DND-41 (cell line): ENCODE data around the gene DRAM1.

Experiments
- ATAC-seq: fragments of 200-7000 bp; cut with Tn5 transposase; 3 replicates; pipeline ENCODE4 v1.9.1; 2021; ENCODE audit warnings: low read depth; ENCODE audit not compliant: insufficient read depth
- DNase-seq: peaks from one replicate; pipeline ENCODE4 v3.0.0-alpha.2; 2020
- H2AFZ ChIP-seq: 2 replicates; pipeline ENCODE4 v1.6.0; 2012; ENCODE audit warnings: low read depth, low read length
- H3K27ac ChIP-seq: 2 replicates; pipeline ENCODE4 v1.5.1; 2012; ENCODE audit warnings: low read length, inconsistent platforms
- H3K27me3 ChIP-seq: fragments of 200-600 bp; sonication (generic); 2 replicates; pipeline ENCODE4 v1.6.0; 2012; ENCODE audit warnings: low read length, mild to moderate bottlenecking, inconsistent platforms; ENCODE audit not compliant: insufficient read depth, poor library complexity
- H3K36me3 ChIP-seq: 2 replicates; pipeline ENCODE4 v1.5.1; 2012; ENCODE audit warnings: low read length, inconsistent platforms; ENCODE audit not compliant: insufficient read depth
- H3K4me1 ChIP-seq: 2 replicates; pipeline ENCODE4 v1.5.1; 2012; ENCODE audit warnings: mild to moderate bottlenecking, low read length; ENCODE audit not compliant: insufficient read depth
- H3K4me2 ChIP-seq: 2 replicates; pipeline ENCODE4 v1.6.0; 2012; ENCODE audit warnings: mild to moderate bottlenecking, moderate library complexity, low read length, inconsistent platforms; ENCODE audit not compliant: insufficient read depth
- H3K4me3 ChIP-seq, 2 experiments: fragments of 200-600 bp in 1 of 2; shearing (Covaris generic) in 1 of 2; 2 replicates each; pipeline ENCODE4 v1.5.1; 2012 to 2016; ENCODE audit warnings: inconsistent platforms in 2 of 2, low read length in 2 of 2, mild to moderate bottlenecking in 2 of 2, low read depth in 1 of 2, moderate library complexity in 1 of 2
- H3K79me2 ChIP-seq: 2 replicates; pipeline ENCODE4 v1.6.0; 2012; ENCODE audit warnings: low read length, inconsistent platforms; ENCODE audit not compliant: insufficient read depth
- H3K9ac ChIP-seq: 2 replicates; pipeline ENCODE4 v1.6.0; 2012; ENCODE audit warnings: low read depth, mild to moderate bottlenecking, inconsistent platforms, low read length, moderate library complexity
- H3K9me3 ChIP-seq: 2 replicates; pipeline ENCODE4 v1.5.1; 2012; ENCODE audit warnings: low read length, moderate library complexity, mild to moderate bottlenecking, inconsistent platforms; ENCODE audit not compliant: insufficient read depth, severe bottlenecking
- H4K20me1 ChIP-seq: 2 replicates; pipeline ENCODE4 v1.6.0; 2012; ENCODE audit warnings: low read length; ENCODE audit not compliant: insufficient read depth
- CTCF ChIP-seq: IDR thresholded peaks from 2 replicates; pipeline ENCODE4 v1.5.1; 2012; ENCODE audit warnings: borderline replicate concordance, low read length, moderate library complexity, mild to moderate bottlenecking; ENCODE audit not compliant: poor library complexity, severe bottlenecking; ENCODE audit errors: extremely low read depth
- EZH2 ChIP-seq: IDR thresholded peaks from 3 replicates; pipeline ENCODE4 v1.6.1; 2012; ENCODE audit warnings: borderline replicate concordance, low read depth, mild to moderate bottlenecking, moderate library complexity, low read length, inconsistent platforms; ENCODE audit not compliant: severe bottlenecking

The DRAM1 gene

GRCh38 chr12:101885912-101886561, 8.7 kb downstream of the DRAM1 start:
- DNase-seq (no peak), ATAC-seq (no peak)
- Histone ChIP-seq H3K27ac (no peak overlapping the region), H3K27me3 (no peaks in the 10 kb centered on the region), H3K4me2 (no peak overlapping the region), H4K20me1 (no peaks in the 10 kb centered on the region), H3K9me3 (no peaks in the 10 kb centered on the region), H3K9ac (no peak overlapping the region), H3K4me1 (no peaks in the 10 kb centered on the region), H3K4me3 (no peak overlapping the region), H2AFZ (no peak overlapping the region), H3K36me3 (no peaks in the 10 kb centered on the region), H3K79me2 (no peaks in the 10 kb centered on the region)
- TF ChIP-seq EZH2 (no peak), CTCF (no peak)

GRCh38 chr12:101889211-101889752, 11.9 kb downstream of the DRAM1 start:
- no peaks in the 10 kb centered on the region for H4K20me1 ChIP-seq
- no peaks in the 10 kb centered on the region for H3K79me2 ChIP-seq
- TF ChIP-seq CTCF (no peak), EZH2 (no peak)
- ATAC-seq (no peak), DNase-seq (no peak)
- no peak overlapping the region for H3K4me3 ChIP-seq
- H3K36me3 ChIP-seq: no peaks in the 10 kb centered on the region
- 0 out of 2 replicates have a peak, but pooled peaks cover 3% of the 10 kb centered on the region for H3K4me1 ChIP-seq
- H3K27ac ChIP-seq: no peak overlapping the region
- H3K4me2 ChIP-seq: no peak overlapping the region
- H2AFZ ChIP-seq: no peak overlapping the region
- H3K9me3 ChIP-seq: no peaks in the 10 kb centered on the region
- H3K9ac ChIP-seq: no peak overlapping the region
- no peaks in the 10 kb centered on the region for H3K27me3 ChIP-seq

- no peak overlapping the region for H3K9ac ChIP-seq
- TF ChIP-seq CTCF (no peak), EZH2 (no peak)
- H3K79me2 ChIP-seq: no peaks in the 10 kb centered on the region
- H4K20me1 ChIP-seq: no peaks in the 10 kb centered on the region
- H3K27me3 ChIP-seq: no peaks in the 10 kb centered on the region
- DNase-seq (no peak), ATAC-seq (peak; percentile 29; the same call in 1 of the 3 replicates)
- H3K27ac ChIP-seq: no peak overlapping the region
- no peaks in the 10 kb centered on the region for H3K36me3 ChIP-seq
- no peak overlapping the region for H3K4me3 ChIP-seq
- no peaks in the 10 kb centered on the region for H3K9me3 ChIP-seq
- H2AFZ ChIP-seq: no peak overlapping the region
- no peak overlapping the region for H3K4me2 ChIP-seq
- 0 out of 2 replicates have a peak, but pooled peaks cover 3% of the 10 kb centered on the region for H3K4me1 ChIP-seq
These were observed 14.1 kb downstream of the DRAM1 start for GRCh38 chr12:101891462-101891971.
